Prostate gland (tissue), 2 donors: ENCODE measurements around the gene RAB25.

Source experiments
- CTCF ChIP-seq, 4 experiments: fragments of 200-600 bp in 2 of 4; fragments of 450-650 bp in 2 of 4; sonication (generic) in 2 of 4; IDR thresholded peaks; 1 replicate in 3 of 4; 2 replicates in 1 of 4; pipeline ENCODE4 v1.5.1; 2016 to 2019; ENCODE audit warnings: antibody characterized with exemption in 4 of 4, mild to moderate bottlenecking in 2 of 4, moderate library complexity in 2 of 4
- POLR2A ChIP-seq: fragments of 450-650 bp; IDR thresholded peaks from one replicate; pipeline ENCODE4 v1.6.1; 2016; ENCODE audit warnings: antibody characterized with exemption, mild to moderate bottlenecking

GRCh38 chr1:156108057-156108456 lies 47.1 kb downstream of the RAB25 start:
- TF ChIP-seq POLR2A: no peak
- TF ChIP-seq CTCF (IDR thresholded peaks at IDR 0.05): no peak
